Adrenal gland (tissue), 12 donors: ENCODE data around the gene MCTP1. TPM values are rescaled to one million over a fixed set of nuclear protein-coding genes. Genes with fewer than 3 reads are reported as not detected.
"Not testable (repeated sequence)": the region's sequence is repeated elsewhere in the genome, so short reads cannot be mapped to it uniquely, and the experiment has no call there.

Experiments
- DNase-seq, 7 donors: peaks; one replicate each; pipeline ENCODE4 v3.0.0-alpha.2; 2019 to 2020
- H3K27ac ChIP-seq, 5 donors: fragments of 200-600 bp; sonication (generic) in 4 of 5; 1 replicate in 3 of 5; 2 replicates in 2 of 5; pipeline versions ENCODE4 v1.5.1 to v1.8.0; 2016 to 2020; ENCODE audit warnings: mild to moderate bottlenecking in 1 of 5
- H3K27me3 ChIP-seq: fragments of 200-600 bp; 2 replicates; pipeline ENCODE4 v1.8.0; 2021
- H3K36me3 ChIP-seq, 2 donors: fragments of 200-600 bp; replicated peaks in 1 of 2; 1 replicate in 1 of 2; 2 replicates in 1 of 2; pipeline versions ENCODE4 v1.5.1 to v1.8.0; 2018 to 2022
- H3K4me1 ChIP-seq, 2 donors: fragments of 200-600 bp; replicated peaks in 1 of 2; 1 replicate in 1 of 2; 2 replicates in 1 of 2; pipeline versions ENCODE4 v1.5.1 to v1.8.0; 2018 to 2021
- H3K4me3 ChIP-seq, 4 donors: fragments of 200-600 bp; sonication (generic) in 3 of 4; one replicate each; pipeline ENCODE4 v1.5.1; 2016 to 2018
- H3K9me3 ChIP-seq, 3 donors: fragments of 200-600 bp; sonication (generic) in 1 of 3; replicated peaks in 1 of 3; 1 replicate in 2 of 3; 2 replicates in 1 of 3; pipeline versions ENCODE4 v1.5.1 to v1.8.0; 2016 to 2021
- POLR2A ChIP-seq, 2 donors: fragments of 450-650 bp; IDR thresholded peaks; one replicate each; pipeline ENCODE4 v1.6.1; 2017; ENCODE audit warnings: antibody characterized with exemption in 2 of 2, mild to moderate bottlenecking in 2 of 2, moderate library complexity in 1 of 2
- WGBS, 4 donors: extraction: QIAGEN DNeasy Blood & Tissue Kit in 2 of 4; methylation state at CpG; one replicate each; pipeline versions ENCODE4 v1.1.5 to v1.1.7; 2013 to 2017; 5-methylcytosine and 5-hydroxymethylcytosine counted together
- intact Hi-C, 2 donors: fragments of 100-400 bp; cut with DNase I; formaldehyde crosslinking; loops; one replicate each; pipeline versions ENCODE4 v1.14.1 to v1.15.0; 2022 to 2023
- polyA plus RNA-seq, 3 donors: library from polyadenylated mRNA; stranded (reverse); fragments of 200-250 nt in 2 of 3; fragments of 350-450 nt in 1 of 3; fragmentation: Illumina TruSeq in 1 of 3; extraction: RNeasy Lipid Tissue Mini Kit (QIAGEN cat#74804) in 1 of 3; gene quantifications; one replicate each; pipeline ENCODE4 v1.2.3, GENCODE V29; 2013 to 2014
- total RNA-seq, 9 donors: library from RNA; depleted of rRNA in 4 of 9; stranded (reverse); fragments of >200 nt in 4 of 9; fragments of 120-200 nt in 1 of 9; fragmentation: NEBNext Ultra II Directional in 1 of 9; extraction: Animal tissue kit (Norgen Biotek cat#: 25700) in 1 of 9; gene quantifications; one replicate each; pipeline versions ENCODE4 v1.1.0 to v1.2.4, GENCODE V29; 2013 to 2023
- TF ChIP-seq, protein P1 (sequence below), 6 experiments: fragments of 450-650 bp in 4 of 6; fragments of 200-600 bp in 2 of 6; sonication (generic) in 1 of 6; IDR thresholded peaks; 1 replicate in 5 of 6; 2 replicates in 1 of 6; pipeline versions ENCODE4 v1.5.1 to v1.8.0; 2016 to 2021; ENCODE audit warnings: antibody characterized with exemption in 6 of 6, mild to moderate bottlenecking in 2 of 6, moderate library complexity in 1 of 6
- donor health status: healthy with polysubstance abuse.
- donor health status: Bipolar disorder and iron deficiency.
- donor health status: DM: yes; HTN: yes; CAD: no.
- donor health status: DM: no; HTN: no; CAD: no.
- donor health status: DM: no; HTN: no; CAD: no.
- donor health status: DM: yes; HTN: yes; CAD: no.

MCTP1 gene
- total and polyA plus RNA-seq, 12 donors, result 1.2 to 20.1 (median 5.1) TPM

DNA sequence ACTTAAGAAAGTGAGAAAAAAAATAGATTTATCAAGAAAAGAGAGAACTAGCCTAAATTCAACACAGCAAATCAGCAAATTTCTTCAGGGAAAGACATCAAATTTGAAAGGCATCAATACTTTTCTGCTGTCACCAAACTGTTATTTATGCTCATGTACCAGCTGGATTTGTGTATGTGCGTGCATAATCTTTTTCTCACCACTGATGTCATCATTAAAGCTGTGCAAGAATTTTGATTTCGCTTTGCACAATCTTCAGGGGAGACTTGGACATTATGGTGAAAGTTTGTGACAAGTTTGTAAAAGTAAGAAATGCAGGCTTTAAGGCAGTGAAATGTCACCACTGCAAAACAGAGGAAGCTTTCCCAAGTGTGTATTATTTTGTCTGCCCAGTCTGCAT lies 451.0 kb downstream of the MCTP1 start:
- Histone ChIP-seq H3K36me3 (no peaks in the 10 kb centered on the region), H3K9me3 (no peaks in the 10 kb centered on the region), H3K27me3 (no peaks in the 10 kb centered on the region), H3K4me3 (no peak overlapping the region), H3K4me1 (no peaks in the 10 kb centered on the region), H3K27ac (no peak overlapping the region)
- DNase-seq, result no peak
- TF ChIP-seq, protein P1, sequence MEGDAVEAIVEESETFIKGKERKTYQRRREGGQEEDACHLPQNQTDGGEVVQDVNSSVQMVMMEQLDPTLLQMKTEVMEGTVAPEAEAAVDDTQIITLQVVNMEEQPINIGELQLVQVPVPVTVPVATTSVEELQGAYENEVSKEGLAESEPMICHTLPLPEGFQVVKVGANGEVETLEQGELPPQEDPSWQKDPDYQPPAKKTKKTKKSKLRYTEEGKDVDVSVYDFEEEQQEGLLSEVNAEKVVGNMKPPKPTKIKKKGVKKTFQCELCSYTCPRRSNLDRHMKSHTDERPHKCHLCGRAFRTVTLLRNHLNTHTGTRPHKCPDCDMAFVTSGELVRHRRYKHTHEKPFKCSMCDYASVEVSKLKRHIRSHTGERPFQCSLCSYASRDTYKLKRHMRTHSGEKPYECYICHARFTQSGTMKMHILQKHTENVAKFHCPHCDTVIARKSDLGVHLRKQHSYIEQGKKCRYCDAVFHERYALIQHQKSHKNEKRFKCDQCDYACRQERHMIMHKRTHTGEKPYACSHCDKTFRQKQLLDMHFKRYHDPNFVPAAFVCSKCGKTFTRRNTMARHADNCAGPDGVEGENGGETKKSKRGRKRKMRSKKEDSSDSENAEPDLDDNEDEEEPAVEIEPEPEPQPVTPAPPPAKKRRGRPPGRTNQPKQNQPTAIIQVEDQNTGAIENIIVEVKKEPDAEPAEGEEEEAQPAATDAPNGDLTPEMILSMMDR (IDR thresholded peaks at IDR 0.05), result no peak
- no peak for TF ChIP-seq POLR2A (IDR thresholded peaks at IDR 0.05)
- intact Hi-C loops, result no loop called here
- 71 to 79% (median 74%) methylated on average over 2 of the region's 2 CpGs for WGBS, 4 donors

DNA sequence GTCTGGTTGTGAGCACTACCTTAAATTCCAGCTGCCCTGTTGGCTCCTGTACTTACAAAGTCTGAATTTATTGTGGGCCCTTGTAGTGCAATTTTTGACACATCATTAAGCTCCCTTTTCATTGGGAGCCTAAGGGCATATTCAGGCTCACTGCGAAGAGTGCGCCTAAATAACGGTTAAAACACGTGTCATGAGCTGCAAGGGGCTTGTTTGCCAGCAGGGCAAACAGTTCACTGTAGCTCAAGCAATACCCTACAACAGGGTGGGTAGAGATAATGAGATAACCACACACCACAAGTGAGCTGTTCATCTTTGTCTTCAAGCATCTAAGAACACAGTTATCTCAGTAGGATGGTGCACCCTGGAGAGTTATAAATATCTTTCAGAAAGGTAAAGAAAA lies 452.2 kb downstream of the MCTP1 start:
- WGBS, 4 donors, result 51 to 59% (median 55%) methylated on average over 4 of the region's 4 CpGs
- Histone ChIP-seq H3K4me1 (no peaks in the 10 kb centered on the region), H3K27me3 (no peaks in the 10 kb centered on the region), H3K36me3 (no peaks in the 10 kb centered on the region), H3K27ac (no peak overlapping the region), H3K9me3 (no peaks in the 10 kb centered on the region), H3K4me3 (no peak overlapping the region)
- DNase-seq, result no peak
- intact Hi-C loops, result no loop called here
- TF ChIP-seq, protein P1 (IDR thresholded peaks at IDR 0.05), result no peak
- TF ChIP-seq POLR2A (IDR thresholded peaks at IDR 0.05), result no peak

DNA sequence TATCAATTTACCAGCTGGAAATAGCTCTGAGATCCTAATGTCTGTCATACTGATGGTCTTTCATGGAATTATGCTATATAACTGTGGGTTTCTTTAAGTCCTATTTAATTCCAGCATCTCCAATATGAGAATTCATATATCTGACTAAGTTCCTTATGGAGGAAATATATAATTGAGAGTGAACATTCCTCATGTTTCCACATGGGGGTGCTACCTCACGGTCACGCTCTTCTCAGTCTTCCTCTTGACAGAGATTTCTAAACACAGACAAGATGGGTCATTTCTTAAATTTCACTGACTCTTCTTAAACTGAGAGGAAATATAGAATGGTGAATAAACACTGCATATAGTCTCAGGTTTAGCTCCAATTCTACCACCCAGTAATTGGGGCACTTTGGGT lies 454.4 kb downstream of the MCTP1 start:
- TF ChIP-seq, protein P1 (IDR thresholded peaks at IDR 0.05), result peak in 1 of 6 experiments; percentile 13
- TF ChIP-seq POLR2A (IDR thresholded peaks at IDR 0.05), result no peak
- Histone ChIP-seq H3K9me3 (no peaks in the 10 kb centered on the region), H3K27ac (no peak overlapping the region), H3K4me1 (no peaks in the 10 kb centered on the region), H3K27me3 (no peaks in the 10 kb centered on the region), H3K36me3 (no peaks in the 10 kb centered on the region), H3K4me3 (no peak overlapping the region)
- WGBS, 4 donors, result 27 to 35% (median 33%) methylated on average over 2 of the region's 2 CpGs
- DNase-seq, result no peak
- intact Hi-C loops, result no loop called here

DNA sequence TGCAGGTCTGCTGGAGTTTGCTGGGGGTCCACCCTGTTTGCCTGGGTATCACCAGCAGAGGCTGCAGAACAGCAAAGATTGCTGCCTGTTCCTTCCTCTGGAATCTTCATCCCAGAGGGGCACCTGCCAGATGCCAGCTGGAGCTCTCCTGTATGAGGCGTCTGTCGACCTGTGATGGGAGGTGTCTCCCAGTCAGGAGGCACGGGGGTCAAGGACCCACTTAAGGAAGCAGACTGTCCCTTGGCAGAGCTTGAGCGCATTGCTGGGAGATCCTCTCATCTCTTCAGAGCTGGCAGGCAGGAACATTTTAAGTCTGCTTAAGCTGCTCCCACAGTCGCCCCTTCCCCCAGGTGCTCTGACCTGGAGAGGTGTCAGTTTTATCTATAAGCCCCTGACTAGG lies 456.7 kb downstream of the MCTP1 start:
- H3K9me3 ChIP-seq, intact Hi-C loops, H3K4me3 ChIP-seq, DNase-seq, H3K27ac ChIP-seq, H3K36me3 ChIP-seq, H3K27me3 ChIP-seq, H3K4me1 ChIP-seq: not testable (repeated sequence)
- WGBS, 4 donors, result 72 to 92% (median 81%) methylated on average over 4 to 5 of the region's 5 CpGs; no CpG with 5 or more reads in 1 of the 4 donors

DNA sequence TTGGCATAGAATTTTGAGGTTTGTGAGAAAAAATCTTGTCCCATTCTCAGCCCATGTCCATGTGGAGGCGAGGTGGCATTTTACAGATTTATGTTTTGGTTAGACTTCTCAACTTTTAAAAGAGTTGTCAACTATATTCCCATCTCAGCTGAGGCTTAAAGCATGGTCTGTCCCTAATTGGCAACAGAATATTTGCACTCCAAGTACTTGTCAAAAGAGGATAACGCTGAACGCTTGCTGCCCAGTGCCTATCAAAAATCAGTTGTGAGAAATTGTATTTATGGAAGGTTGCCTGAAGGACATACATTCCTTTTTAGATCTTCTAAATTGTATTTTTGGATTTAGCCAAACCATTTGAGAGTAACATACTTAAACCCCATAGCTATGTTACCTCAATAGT lies 464.4 kb downstream of the MCTP1 start:
- Histone ChIP-seq H3K36me3 (no peaks in the 10 kb centered on the region), H3K27ac (no peak overlapping the region), H3K4me3 (no peak overlapping the region), H3K27me3 (no peaks in the 10 kb centered on the region), H3K9me3 (peaks cover 0 to 3% (median 0%) of the 10 kb centered on the region in 3 donors), H3K4me1 (no peaks in the 10 kb centered on the region)
- no peak for DNase-seq
- intact Hi-C loops, result no loop called here
- WGBS, 4 donors, result 50 to 75% (median 62%) methylated on average over 3 of the region's 3 CpGs
- TF ChIP-seq, protein P1 (IDR thresholded peaks at IDR 0.05), result no peak
- TF ChIP-seq POLR2A (IDR thresholded peaks at IDR 0.05), result no peak
